ENCODE measurements around the gene LINS1. TPM values are rescaled to one million over a fixed set of nuclear protein-coding genes. Genes with fewer than 3 reads are reported as not detected.

Gene LINS1
- total and polyA plus RNA-seq, 8 donors = 12.0 to 31.6 (median 23.9) TPM

- no peak for ATAC-seq
- Histone ChIP-seq H3K36me3 (no peaks in the 10 kb centered on the region), H3K9me3 (no peaks in the 10 kb centered on the region), H3K4me1 (peaks cover 9 to 49% of the 10 kb centered on the region in 2 donors), H3K27me3 (no peaks in the 10 kb centered on the region), H3K27ac (no peak overlapping the region), H3K4me3 (no peak overlapping the region)
- intact Hi-C loops (cut with DNase I) = no loop called here
- no peak for DNase-seq
- no peak for TF ChIP-seq CTCF (IDR thresholded peaks at IDR 0.05)
Measured at GRCh38 chr15:100597862-100598261, 4.1 kb downstream of the LINS1 start.

- ATAC-seq = peak; percentile 23
- intact Hi-C loops (cut with DNase I) = no loop called here
- no peak for TF ChIP-seq CTCF (IDR thresholded peaks at IDR 0.05)
- Histone ChIP-seq H3K9me3 (no peaks in the 10 kb centered on the region), H3K27me3 (no peaks in the 10 kb centered on the region), H3K4me3 (no peak overlapping the region), H3K27ac (peak overlapping the region in 1 of 2 donors; percentile 42), H3K36me3 (no peaks in the 10 kb centered on the region), H3K4me1 (peaks cover 9 to 49% of the 10 kb centered on the region in 2 donors)
- peak in 1 of 4 donors; percentile 38 for DNase-seq
Measured at GRCh38 chr15:100596792-100597191, 5.2 kb downstream of the LINS1 start.

- no peak for ATAC-seq
- TF ChIP-seq CTCF (IDR thresholded peaks at IDR 0.05) = no peak
- H3K27me3 ChIP-seq = no peaks in the 10 kb centered on the region
Measured at GRCh38 chr15:100595964-100596363, 6.0 kb downstream of the LINS1 start.

GRCh38 chr15:100593431-100593830 lies 8.6 kb downstream of the LINS1 start:
- Histone ChIP-seq H3K27ac (no peak overlapping the region), H3K27me3 (no peaks in the 10 kb centered on the region), H3K36me3 (no peaks in the 10 kb centered on the region), H3K9me3 (peaks cover 4 to 20% of the 10 kb centered on the region in 2 donors), H3K4me1 (peaks cover 0 to 24% of the 10 kb centered on the region in 2 donors), H3K4me3 (no peak overlapping the region)
- no peak for TF ChIP-seq CTCF (IDR thresholded peaks at IDR 0.05)
- intact Hi-C loops (cut with DNase I) = no loop called here
- no peak for DNase-seq
- no peak for ATAC-seq

More at GRCh38 chr15:100595964-100596363, 6.0 kb downstream of the LINS1 start:
- peak overlapping the region in 1 of 2 donors; percentile 42 for H3K27ac ChIP-seq
- no peaks in the 10 kb centered on the region for H3K36me3 ChIP-seq
- DNase-seq = no peak
- H3K4me1 ChIP-seq = peaks cover 5 to 44% of the 10 kb centered on the region in 2 donors
- H3K4me3 ChIP-seq = no peak overlapping the region
- H3K9me3 ChIP-seq = peaks cover 0 to 2% of the 10 kb centered on the region in 2 donors
- intact Hi-C loops (cut with DNase I) = no loop called here

GRCh38 chr15:100592898-100593297 lies 9.1 kb downstream of the LINS1 start:
- Histone ChIP-seq H3K27me3 (no peaks in the 10 kb centered on the region), H3K4me3 (no peak overlapping the region), H3K9me3 (peaks cover 4 to 25% of the 10 kb centered on the region in 2 donors), H3K36me3 (no peaks in the 10 kb centered on the region), H3K4me1 (peaks cover 0 to 24% of the 10 kb centered on the region in 2 donors), H3K27ac (no peak overlapping the region)
- TF ChIP-seq CTCF (IDR thresholded peaks at IDR 0.05) = no peak
- no peak for DNase-seq
- intact Hi-C loops (cut with DNase I) = no loop called here
- ATAC-seq = no peak
